GM12878 (cell line): Measurements from ENCODE around the gene VEGFB. TPM values are rescaled to one million over a fixed set of nuclear protein-coding genes. Genes with fewer than 3 reads are reported as not detected.

Experiments
- ATAC-seq: fragments of 200-7000 bp; cut with Tn5 transposase; 3 replicates; pipeline ENCODE4 v1.9.1; 2020; ENCODE audit warnings: mild to moderate bottlenecking, moderate library complexity
- BruUV-seq: library from RNA; stranded (reverse); fragments of 400-500 nt; replicated peaks from 2 replicates; lab custom pipeline; 2021; lab: Mats Ljungman, UMichigan
- CTCF ChIA-PET: fragments of 300-600 bp; sonication (Branson Sonifier 250); formaldehyde crosslinking; extraction: SDS; loops from one replicate; lab custom pipeline; 2021; ENCODE audit warnings: inconsistent platforms; lab: Yijun Ruan, JAX
- POLR2A ChIA-PET: fragments of 350-600 bp; formaldehyde crosslinking; extraction: SDS; loops from one replicate; lab custom pipeline; 2021; ENCODE audit warnings: inconsistent platforms; lab: Charles Lee
- RAD21 ChIA-PET: fragments of 300-600 bp; sonication (Branson Sonifier 250); formaldehyde crosslinking; loops from one replicate; lab custom pipeline; 2023; ENCODE audit warnings: antibody characterized with exemption; ENCODE audit not compliant: unreplicated experiment; lab: Charles Lee
- SMC1A ChIA-PET: fragments of 300-600 bp; sonication (Branson Sonifier 250); formaldehyde crosslinking; loops from one replicate; lab custom pipeline; 2023; ENCODE audit not compliant: unreplicated experiment, uncharacterized antibody; lab: Charles Lee
- DNase-seq: peaks from one replicate; pipeline ENCODE4 v3.0.0-alpha.2; 2011; ENCODE audit warnings: low read depth, low spot score
- FAIRE-seq: peaks from 3 replicates; lab custom pipeline; 2011; peaks lifted over from hg19 to GRCh38; lab: Jason Lieb, UNC
- H2AFZ ChIP-seq: 2 replicates; pipeline ENCODE4 v1.6.0; 2011; ENCODE audit warnings: low read depth, low read length, control low read depth; ENCODE audit not compliant: control insufficient read depth
- H3K27ac ChIP-seq: 2 replicates; pipeline ENCODE4 v1.5.1; 2011; ENCODE audit warnings: control low read depth; ENCODE audit not compliant: control insufficient read depth, insufficient read depth
- H3K27me3 ChIP-seq, 2 experiments: replicated peaks in 1 of 2; 2 replicates each; pipeline versions ENCODE4 v1.6.0 to v1.6.1; 2011; ENCODE audit warnings: low read length in 1 of 2; ENCODE audit not compliant: control insufficient read depth in 2 of 2, insufficient read depth in 2 of 2
- H3K36me3 ChIP-seq, 2 experiments: 2 replicates each; pipeline ENCODE4 v1.5.1; 2011; ENCODE audit warnings: low read length in 1 of 2; ENCODE audit not compliant: control insufficient read depth in 2 of 2, insufficient read depth in 2 of 2
- H3K4me1 ChIP-seq: 2 replicates; pipeline ENCODE4 v1.6.1; 2011; ENCODE audit warnings: mild to moderate bottlenecking, low read length, moderate library complexity, mixed read lengths; ENCODE audit not compliant: control insufficient read depth, insufficient read depth
- H3K4me2 ChIP-seq: 2 replicates; pipeline ENCODE4 v1.6.0; 2011; ENCODE audit warnings: control low read depth; ENCODE audit not compliant: control insufficient read depth, insufficient read depth
- H3K4me3 ChIP-seq: fragments of 200-600 bp; sonication (generic); 2 replicates; pipeline ENCODE4 v1.5.1; 2016
- H3K79me2 ChIP-seq: 2 replicates; pipeline ENCODE4 v1.6.0; 2011; ENCODE audit warnings: low read length; ENCODE audit not compliant: control insufficient read depth, insufficient read depth
- H3K9ac ChIP-seq: 2 replicates; pipeline ENCODE4 v1.8.0; 2011; ENCODE audit warnings: low read length, control low read depth, mixed read lengths; ENCODE audit not compliant: control insufficient read depth, insufficient read depth
- H3K9me3 ChIP-seq: replicated peaks from 3 replicates; pipeline ENCODE4 v1.5.1; 2011; ENCODE audit warnings: mild to moderate bottlenecking, low read length; ENCODE audit not compliant: control insufficient read depth, insufficient read depth
- H4K20me1 ChIP-seq: 2 replicates; pipeline ENCODE4 v1.6.0; 2011; ENCODE audit not compliant: control insufficient read depth, insufficient read depth
- ASH2L ChIP-seq: fragments of 300-600, 200-600 bp; sonication (generic); IDR thresholded peaks from 2 replicates; pipeline ENCODE4 v1.6.1; 2017; ENCODE audit warnings: low read depth, mild to moderate bottlenecking, borderline replicate concordance
- NR2F1 ChIP-seq: fragments of 450-650 bp; conservative IDR thresholded peaks from 2 replicates; pipeline ENCODE4 v1.6.1; 2017; ENCODE audit warnings: mild to moderate bottlenecking
- RCOR1 ChIP-seq: conservative IDR thresholded peaks from 2 replicates; pipeline ENCODE4 v1.6.1; 2012; ENCODE audit warnings: low read depth, low read length, improper control_type of control experiment
- RELA ChIP-seq: fragments of 450-650 bp; IDR thresholded peaks from 2 replicates; pipeline ENCODE4 v1.8.0; 2014; ENCODE audit warnings: borderline replicate concordance; ENCODE audit not compliant: partially characterized antibody
- SPI1 ChIP-seq: IDR thresholded peaks from 2 replicates; pipeline ENCODE4 v1.6.1; 2011; ENCODE audit warnings: low read depth, mild to moderate bottlenecking, low read length, moderate library complexity, borderline replicate concordance; ENCODE audit not compliant: insufficient read depth
- WGBS: methylation state at CpG from one replicate; pipeline ENCODE4 v1.1.6; 2016; ENCODE audit warnings: low lambda C conversion rate; ENCODE audit not compliant: insufficient replicate concordance, insufficient coverage; ENCODE audit errors: missing lambda C conversion rate; 5-methylcytosine and 5-hydroxymethylcytosine counted together
- in situ Hi-C: fragments of 300-500 bp; cut with MboI; formaldehyde crosslinking; loops from 9 replicates; pipeline ENCODE4 v1.14.3; 2018; ENCODE audit warnings: mixed read lengths
- intact Hi-C: fragments of 100-400 bp; cut with micrococcal nuclease; formaldehyde crosslinking; loops from one replicate; pipeline ENCODE4 v1.14.2; 2022; ENCODE audit not compliant: unreplicated experiment
- polyA plus RNA-seq, 11 experiments: library from polyadenylated mRNA; depleted of rRNA in 4 of 11; unstranded in 6 of 11; stranded (reverse) in 5 of 11; fragments of >200 nt; fragmentation: Nextera tagmentation in 4 of 11; fragmentation: Illumina TruSeq in 1 of 11; extraction: Ambion mirVana in 4 of 11; extraction: Trizol in 1 of 11; gene quantifications; 1 replicate in 1 of 11; 2 replicates in 10 of 11; pipeline versions ENCODE4 v1.2.1 to v1.2.3, GENCODE V29; 2011 to 2016; ENCODE audit warnings: inconsistent platforms in 2 of 11, missing spikeins in 2 of 11, low read depth in 1 of 11
- total RNA-seq, 4 experiments: library from RNA; depleted of rRNA in 3 of 4; stranded (reverse); fragments of >200 nt in 3 of 4; fragmentation: Illumina TruSeq in 1 of 4; extraction: Trizol in 1 of 4; gene quantifications; 2 replicates each; pipeline versions ENCODE4 v1.2.1 to v1.2.3, GENCODE V29; 2013 to 2021
- TF ChIP-seq, protein P1 (sequence below): fragments of 450-650 bp; IDR thresholded peaks from 2 replicates; pipeline ENCODE4 v1.6.1; 2017; ENCODE audit warnings: low read depth, mild to moderate bottlenecking, moderate library complexity
- TF ChIP-seq, protein P2 (sequence below): fragments of 450-650 bp; formaldehyde crosslinking; IDR thresholded peaks from 2 replicates; pipeline ENCODE4 v1.5.0; 2022; ENCODE audit warnings: mild to moderate bottlenecking, missing genetic modification characterization

The VEGFB gene
- total and polyA plus RNA-seq, 10 of the 15 experiments (the other 5 are each of a cell fraction or from before 2014, with no cell fraction given) = 7.0 to 75.8 (median 20.3) TPM

DNA sequence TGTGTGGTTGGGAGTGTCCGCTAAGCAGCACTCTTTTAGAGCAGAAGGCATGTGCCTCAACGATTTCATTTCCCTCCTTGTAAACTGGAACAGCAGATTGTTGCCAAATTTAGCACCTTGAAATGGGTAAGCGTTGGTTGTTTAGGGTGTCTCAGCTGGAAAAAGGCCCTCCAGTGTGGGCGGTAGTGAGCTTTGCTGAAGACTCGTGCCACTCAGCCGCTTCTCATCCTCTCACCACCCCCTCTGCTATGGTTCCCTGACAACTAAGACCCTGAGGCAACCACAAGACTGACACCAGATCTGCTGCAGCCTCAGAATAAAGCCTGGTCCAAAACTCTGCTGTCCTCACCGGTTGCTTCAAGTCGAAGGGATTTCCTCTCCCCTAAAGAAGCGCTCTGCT, 37.8 kb upstream of the VEGFB start:
- no peak overlapping the region for H3K9ac ChIP-seq
- no peak for FAIRE-seq
- H3K36me3 ChIP-seq = peaks cover 42 to 47% of the 10 kb centered on the region in 2 experiments
- ATAC-seq = no peak
- POLR2A ChIA-PET = interaction anchor here (0.6 kb wide), 2 partner anchors 104 to 230 kb away, joined by 3 to 4 read pairs; no protein-coding TSS in a partner anchor
- H3K4me3 ChIP-seq = no peak overlapping the region
- H3K4me2 ChIP-seq = no peak overlapping the region
- intact Hi-C loops = no loop called here
- no peaks in the 10 kb centered on the region for H3K4me1 ChIP-seq
- SMC1A ChIA-PET = interaction anchor here (1.4 to 2.1 kb wide), 2 partner anchors 8 to 11 kb away, joined by 3 to 5 read pairs; no protein-coding TSS in a partner anchor
- H4K20me1 ChIP-seq = no peaks in the 10 kb centered on the region
- CTCF ChIA-PET = interaction anchor here (1.1 to 3.2 kb wide), 2 partner anchors 9 to 11 kb away, joined by 3 to 8 read pairs; partner anchors contain the start of gene STIP1
- peaks cover 11% of the 10 kb centered on the region for H3K79me2 ChIP-seq
- no TSS peak for BruUV-seq
- TF ChIP-seq, protein P1, sequence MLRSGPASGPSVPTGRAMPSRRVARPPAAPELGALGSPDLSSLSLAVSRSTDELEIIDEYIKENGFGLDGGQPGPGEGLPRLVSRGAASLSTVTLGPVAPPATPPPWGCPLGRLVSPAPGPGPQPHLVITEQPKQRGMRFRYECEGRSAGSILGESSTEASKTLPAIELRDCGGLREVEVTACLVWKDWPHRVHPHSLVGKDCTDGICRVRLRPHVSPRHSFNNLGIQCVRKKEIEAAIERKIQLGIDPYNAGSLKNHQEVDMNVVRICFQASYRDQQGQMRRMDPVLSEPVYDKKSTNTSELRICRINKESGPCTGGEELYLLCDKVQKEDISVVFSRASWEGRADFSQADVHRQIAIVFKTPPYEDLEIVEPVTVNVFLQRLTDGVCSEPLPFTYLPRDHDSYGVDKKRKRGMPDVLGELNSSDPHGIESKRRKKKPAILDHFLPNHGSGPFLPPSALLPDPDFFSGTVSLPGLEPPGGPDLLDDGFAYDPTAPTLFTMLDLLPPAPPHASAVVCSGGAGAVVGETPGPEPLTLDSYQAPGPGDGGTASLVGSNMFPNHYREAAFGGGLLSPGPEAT = no peak
- TF ChIP-seq NR2F1 (no peak), ASH2L (no peak), RELA (no peak), RCOR1 (no peak), SPI1 (no peak)
- TF ChIP-seq, protein P2, sequence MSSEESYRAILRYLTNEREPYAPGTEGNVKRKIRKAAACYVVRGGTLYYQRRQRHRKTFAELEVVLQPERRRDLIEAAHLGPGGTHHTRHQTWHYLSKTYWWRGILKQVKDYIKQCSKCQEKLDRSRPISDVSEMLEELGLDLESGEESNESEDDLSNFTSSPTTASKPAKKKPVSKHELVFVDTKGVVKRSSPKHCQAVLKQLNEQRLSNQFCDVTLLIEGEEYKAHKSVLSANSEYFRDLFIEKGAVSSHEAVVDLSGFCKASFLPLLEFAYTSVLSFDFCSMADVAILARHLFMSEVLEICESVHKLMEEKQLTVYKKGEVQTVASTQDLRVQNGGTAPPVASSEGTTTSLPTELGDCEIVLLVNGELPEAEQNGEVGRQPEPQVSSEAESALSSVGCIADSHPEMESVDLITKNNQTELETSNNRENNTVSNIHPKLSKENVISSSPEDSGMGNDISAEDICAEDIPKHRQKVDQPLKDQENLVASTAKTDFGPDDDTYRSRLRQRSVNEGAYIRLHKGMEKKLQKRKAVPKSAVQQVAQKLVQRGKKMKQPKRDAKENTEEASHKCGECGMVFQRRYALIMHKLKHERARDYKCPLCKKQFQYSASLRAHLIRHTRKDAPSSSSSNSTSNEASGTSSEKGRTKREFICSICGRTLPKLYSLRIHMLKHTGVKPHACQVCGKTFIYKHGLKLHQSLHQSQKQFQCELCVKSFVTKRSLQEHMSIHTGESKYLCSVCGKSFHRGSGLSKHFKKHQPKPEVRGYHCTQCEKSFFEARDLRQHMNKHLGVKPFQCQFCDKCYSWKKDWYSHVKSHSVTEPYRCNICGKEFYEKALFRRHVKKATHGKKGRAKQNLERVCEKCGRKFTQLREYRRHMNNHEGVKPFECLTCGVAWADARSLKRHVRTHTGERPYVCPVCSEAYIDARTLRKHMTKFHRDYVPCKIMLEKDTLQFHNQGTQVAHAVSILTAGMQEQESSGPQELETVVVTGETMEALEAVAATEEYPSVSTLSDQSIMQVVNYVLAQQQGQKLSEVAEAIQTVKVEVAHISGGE = no peak
- TF ChIP-seq, all 136 proteins: peak for 0
- 92% methylated on average over 9 of the region's 9 CpGs for WGBS
- in situ Hi-C loops = no loop called here
- H3K27me3 ChIP-seq = no peaks in the 10 kb centered on the region
- no peak for DNase-seq
- RAD21 ChIA-PET = no interaction called here
- H3K27ac ChIP-seq = no peak overlapping the region
- H3K9me3 ChIP-seq = no peaks in the 10 kb centered on the region
- no peak overlapping the region for H2AFZ ChIP-seq
